Activated T-cell treated with anti-CD3 and anti-CD28 coated beads for 1 hour (primary cell): ENCODE measurements around the gene CRTC1.
A peak's percentile ranks its signal among the peaks of the same experiment; 100 is the strongest.
"Not testable (repeated sequence)": the region's sequence is repeated elsewhere in the genome, so short reads cannot be mapped to it uniquely, and the experiment has no call there.

Experiments used
- DNase-seq: peaks from one replicate; pipeline ENCODE4 v3.0.0-alpha.2; 2020; ENCODE audit warnings: low read depth

Gene CRTC1

DNA sequence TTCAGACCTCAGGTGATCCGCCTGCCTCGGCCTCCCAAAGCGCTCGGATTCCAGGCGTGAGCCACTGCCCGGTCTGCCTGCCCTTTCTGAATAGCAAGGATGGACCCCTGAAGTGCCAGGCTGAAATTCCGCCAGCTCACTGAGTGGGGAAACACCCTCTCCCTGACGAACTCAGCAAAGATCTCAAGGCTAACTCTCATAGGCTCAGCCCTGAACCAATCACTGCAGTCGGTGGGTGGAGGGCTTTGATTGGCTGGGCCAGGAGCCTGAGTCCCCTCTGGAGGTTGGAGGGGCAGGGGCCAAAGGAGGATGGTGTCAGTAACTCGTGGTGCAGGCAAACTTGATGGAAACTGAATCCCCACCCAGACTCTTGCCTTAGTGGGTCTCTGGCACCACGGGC lies 118.9 kb downstream of the CRTC1 start:
- DNase-seq, result no peak

- DNase-seq, result no peak
These were observed 120.2 kb downstream of the CRTC1 start for GRCh38 chr19:18803550-18804138.

DNA sequence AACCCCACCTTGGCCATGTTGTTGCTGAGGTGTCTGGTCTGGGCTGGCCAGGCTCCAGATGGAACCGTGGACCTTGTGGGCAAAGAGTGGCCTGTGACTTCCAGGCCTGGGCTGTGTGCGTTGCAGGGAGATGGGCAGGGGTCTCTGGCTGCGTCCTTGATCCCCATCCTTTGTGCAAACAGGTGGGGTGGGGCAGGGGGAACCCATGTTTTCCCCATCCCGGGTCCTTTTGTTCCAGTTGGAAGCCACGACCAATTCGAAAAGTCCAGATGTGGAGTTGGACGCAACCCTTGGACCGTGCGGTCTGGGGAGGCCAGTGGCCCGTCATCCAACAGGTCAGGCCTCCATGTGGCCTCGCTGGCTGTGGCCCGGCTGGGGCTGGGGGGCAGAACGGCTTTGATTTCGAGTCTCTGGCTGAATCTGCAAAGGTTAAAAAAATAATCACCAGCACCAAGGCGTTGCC lies 120.7 kb downstream of the CRTC1 start:
- DNase-seq, result no peak

DNA sequence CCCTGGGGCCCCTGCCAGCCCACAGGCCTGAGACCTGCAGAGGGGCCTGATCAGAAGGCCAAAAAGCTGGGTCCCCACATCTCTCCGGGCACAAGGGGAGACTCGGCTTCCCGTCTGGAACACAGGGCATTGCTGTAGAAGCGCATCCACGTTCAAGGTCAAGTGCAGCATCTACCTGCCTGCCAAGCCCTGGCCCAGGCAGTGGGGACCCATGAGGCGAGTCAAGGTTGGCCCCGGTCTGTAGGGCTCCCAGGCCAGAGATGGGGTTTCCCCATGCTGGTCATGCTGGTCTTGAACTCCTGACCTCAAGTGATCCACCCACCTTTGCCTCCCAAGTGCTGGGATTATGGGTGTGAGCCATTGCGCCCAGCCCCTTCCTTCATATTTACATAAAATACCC lies 121.2 kb downstream of the CRTC1 start:
- DNase-seq, result no peak

GRCh38 chr19:18807861-18808331 lies 124.4 kb downstream of the CRTC1 start:
- no peak for DNase-seq

- DNase-seq, result no peak
These were observed 125.8 kb downstream of the CRTC1 start for GRCh38 chr19:18809149-18809868.

DNA sequence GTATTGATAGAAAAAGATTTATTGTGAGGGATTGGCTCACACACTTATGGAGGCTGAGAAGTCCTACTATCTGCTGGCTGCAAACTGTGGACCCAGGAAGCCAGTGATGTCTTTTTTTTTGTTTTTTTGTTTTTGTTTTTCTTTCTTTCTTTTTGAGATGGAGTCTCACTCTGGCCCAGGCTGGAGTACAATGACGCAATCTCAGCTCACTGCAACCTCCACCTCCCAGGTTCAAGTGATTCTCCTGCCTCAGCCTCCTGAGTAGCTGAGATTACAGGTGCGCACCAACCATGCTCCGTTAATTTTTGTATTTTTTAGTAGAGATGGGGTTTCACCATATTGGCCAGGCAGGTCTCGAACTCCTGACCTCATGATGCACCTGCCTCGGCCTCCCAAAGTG lies 128.2 kb downstream of the CRTC1 start:
- not testable (repeated sequence) for DNase-seq

DNA sequence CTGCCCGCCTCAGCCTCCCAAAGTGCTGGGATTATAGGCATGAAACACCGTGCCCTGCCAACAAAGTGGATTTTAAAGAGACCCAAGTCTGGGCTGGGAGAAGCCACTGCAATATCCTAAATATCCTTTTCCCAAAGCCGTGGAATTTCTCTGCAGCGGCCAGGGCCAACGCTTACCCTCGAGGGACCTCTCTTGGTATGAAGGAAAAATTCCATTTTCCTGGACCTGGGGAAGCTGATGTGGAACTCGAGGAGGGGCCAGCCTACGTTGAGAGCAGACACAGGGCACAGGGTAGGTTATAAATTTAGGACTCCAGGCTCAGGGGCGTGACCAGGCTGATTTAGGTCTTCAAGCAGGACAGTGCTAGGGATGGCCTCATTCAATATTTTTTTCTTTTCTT lies 130.6 kb downstream of the CRTC1 start:
- no peak for DNase-seq

GRCh38 chr19:18815673-18816072 lies 132.2 kb downstream of the CRTC1 start:
- no peak for DNase-seq

- not testable (repeated sequence) for DNase-seq
These were observed 133.2 kb downstream of the CRTC1 start for GRCh38 chr19:18816645-18817044.

GRCh38 chr19:18817574-18817973 lies 134.1 kb downstream of the CRTC1 start:
- DNase-seq, result no peak

DNA sequence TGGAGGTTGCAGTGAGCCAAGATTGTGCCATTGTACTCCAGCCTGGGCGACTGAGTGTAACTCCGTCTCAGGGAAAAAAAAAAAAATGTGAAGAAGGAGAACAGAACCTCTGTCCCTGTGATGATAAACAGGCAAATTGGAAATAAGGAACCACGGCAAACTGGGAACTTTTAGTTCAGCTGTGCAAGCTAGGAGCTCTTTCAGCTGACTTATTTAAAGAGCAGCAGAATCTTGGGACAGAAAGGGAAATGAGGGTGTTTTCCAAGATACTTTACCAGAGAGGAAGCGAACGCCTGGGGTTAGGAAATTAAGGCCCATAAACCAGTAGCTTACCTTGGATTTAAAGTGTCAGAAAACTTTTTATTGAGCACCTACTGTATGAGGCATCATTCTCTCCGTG lies 145.3 kb downstream of the CRTC1 start:
- DNase-seq, result no peak

- DNase-seq, result no peak
These were observed 147.0 kb downstream of the CRTC1 start for GRCh38 chr19:18830488-18830887.

GRCh38 chr19:18831524-18832305 lies 148.2 kb downstream of the CRTC1 start, which contains the start of gene UPF1:
Gene UPF1 (plus strand): TSS chr19:18831959. CDS start chr19:18832210, 251 bp downstream.
- DNase-seq, result peak; percentile 96
